ENCODE data around the gene TMEM165. TPM values are rescaled to one million over a fixed set of nuclear protein-coding genes. Genes with fewer than 3 reads are reported as not detected.

The TMEM165 gene
- total RNA-seq, 1 donor from 2014 or later = 78.0 TPM

GRCh38 chr4:55369968-55370367 is 25.8 kb upstream of the TMEM165 start:
- no peak overlapping the region for H3K4me3 Mint-ChIP-seq (ENCODE audit: unreplicated experiment)
- no peak for TF ChIP-seq CTCF (IDR thresholded peaks at IDR 0.05; ENCODE audit: partially characterized antibody, unreplicated experiment)
- H3K27me3 Mint-ChIP-seq (ENCODE audit: unreplicated experiment) = no peaks in the 10 kb centered on the region
- no peaks in the 10 kb centered on the region for H3K36me3 Mint-ChIP-seq (ENCODE audit: unreplicated experiment)
- H3K27ac Mint-ChIP-seq (ENCODE audit: unreplicated experiment) = no peak overlapping the region
- H3K4me1 Mint-ChIP-seq (ENCODE audit: low read depth, unreplicated experiment) = no peaks in the 10 kb centered on the region
- DNase-seq = no peak
- H3K9me3 Mint-ChIP-seq (ENCODE audit: unreplicated experiment) = no peaks in the 10 kb centered on the region

- H3K4me3 Mint-ChIP-seq (ENCODE audit: unreplicated experiment) = no peak overlapping the region
- no peak overlapping the region for H3K27ac Mint-ChIP-seq (ENCODE audit: unreplicated experiment)
- no peaks in the 10 kb centered on the region for H3K27me3 Mint-ChIP-seq (ENCODE audit: unreplicated experiment)
- TF ChIP-seq CTCF (IDR thresholded peaks at IDR 0.05; ENCODE audit: partially characterized antibody, unreplicated experiment) = no peak
- H3K4me1 Mint-ChIP-seq (ENCODE audit: low read depth, unreplicated experiment) = no peaks in the 10 kb centered on the region
- no peak for DNase-seq
- no peaks in the 10 kb centered on the region for H3K36me3 Mint-ChIP-seq (ENCODE audit: unreplicated experiment)
- H3K9me3 Mint-ChIP-seq (ENCODE audit: unreplicated experiment) = peaks cover 3% of the 10 kb centered on the region
Measured at GRCh38 chr4:55372259-55372658, 23.5 kb upstream of the TMEM165 start.

- Mint-ChIP-seq H3K27me3 (ENCODE audit: unreplicated experiment) (no peaks in the 10 kb centered on the region), H3K4me3 (ENCODE audit: unreplicated experiment) (no peak overlapping the region), H3K9me3 (ENCODE audit: unreplicated experiment) (peaks cover 3% of the 10 kb centered on the region), H3K36me3 (ENCODE audit: unreplicated experiment) (no peaks in the 10 kb centered on the region), H3K27ac (ENCODE audit: unreplicated experiment) (no peak overlapping the region), H3K4me1 (ENCODE audit: low read depth, unreplicated experiment) (no peaks in the 10 kb centered on the region)
- no peak for DNase-seq
- no peak for TF ChIP-seq CTCF (IDR thresholded peaks at IDR 0.05; ENCODE audit: partially characterized antibody, unreplicated experiment)
Measured at GRCh38 chr4:55373461-55373860, 22.3 kb upstream of the TMEM165 start.

- DNase-seq = no peak
- no peaks in the 10 kb centered on the region for H3K4me1 Mint-ChIP-seq (ENCODE audit: low read depth, unreplicated experiment)
- no peaks in the 10 kb centered on the region for H3K36me3 Mint-ChIP-seq (ENCODE audit: unreplicated experiment)
- H3K9me3 Mint-ChIP-seq (ENCODE audit: unreplicated experiment) = peaks cover 3% of the 10 kb centered on the region
- H3K4me3 Mint-ChIP-seq (ENCODE audit: unreplicated experiment) = no peak overlapping the region
- no peak overlapping the region for H3K27ac Mint-ChIP-seq (ENCODE audit: unreplicated experiment)
- no peak for TF ChIP-seq CTCF (IDR thresholded peaks at IDR 0.05; ENCODE audit: partially characterized antibody, unreplicated experiment)
- H3K27me3 Mint-ChIP-seq (ENCODE audit: unreplicated experiment) = no peaks in the 10 kb centered on the region
Measured at GRCh38 chr4:55376698-55377097, 19.1 kb upstream of the TMEM165 start.

GRCh38 chr4:55378617-55379467 is 16.9 kb upstream of the TMEM165 start:
- no peaks in the 10 kb centered on the region for H3K36me3 Mint-ChIP-seq (ENCODE audit: unreplicated experiment)
- H3K27me3 Mint-ChIP-seq (ENCODE audit: unreplicated experiment) = no peaks in the 10 kb centered on the region
- H3K4me3 Mint-ChIP-seq (ENCODE audit: unreplicated experiment) = no peak overlapping the region
- peaks cover 3% of the 10 kb centered on the region for H3K9me3 Mint-ChIP-seq (ENCODE audit: unreplicated experiment)
- H3K27ac Mint-ChIP-seq (ENCODE audit: unreplicated experiment) = no peak overlapping the region
- H3K4me1 Mint-ChIP-seq (ENCODE audit: low read depth, unreplicated experiment) = no peaks in the 10 kb centered on the region
- no peak for DNase-seq
- TF ChIP-seq CTCF (IDR thresholded peaks at IDR 0.05; ENCODE audit: partially characterized antibody, unreplicated experiment) = no peak

Data from glutamatergic neuron (in vitro differentiated cells).